HG03575 (cell line): Measurements from ENCODE around the gene CDKN1C.
"Not testable (repeated sequence)": the region's sequence is repeated elsewhere in the genome, so short reads cannot be mapped to it uniquely, and the experiment has no call there.

Experiments used
- ATAC-seq: cut with Tn5 transposase; IDR thresholded peaks from one replicate; pipeline ENCODE4 v1.9.1; 2021; ENCODE audit not compliant: unreplicated experiment, insufficient number of reproducible peaks, low FRiP score; ENCODE audit errors: extremely low read depth

Gene CDKN1C

GRCh38 chr11:2911088-2911784 lies 25.7 kb upstream of the CDKN1C start:
- ATAC-seq, result no peak

DNA sequence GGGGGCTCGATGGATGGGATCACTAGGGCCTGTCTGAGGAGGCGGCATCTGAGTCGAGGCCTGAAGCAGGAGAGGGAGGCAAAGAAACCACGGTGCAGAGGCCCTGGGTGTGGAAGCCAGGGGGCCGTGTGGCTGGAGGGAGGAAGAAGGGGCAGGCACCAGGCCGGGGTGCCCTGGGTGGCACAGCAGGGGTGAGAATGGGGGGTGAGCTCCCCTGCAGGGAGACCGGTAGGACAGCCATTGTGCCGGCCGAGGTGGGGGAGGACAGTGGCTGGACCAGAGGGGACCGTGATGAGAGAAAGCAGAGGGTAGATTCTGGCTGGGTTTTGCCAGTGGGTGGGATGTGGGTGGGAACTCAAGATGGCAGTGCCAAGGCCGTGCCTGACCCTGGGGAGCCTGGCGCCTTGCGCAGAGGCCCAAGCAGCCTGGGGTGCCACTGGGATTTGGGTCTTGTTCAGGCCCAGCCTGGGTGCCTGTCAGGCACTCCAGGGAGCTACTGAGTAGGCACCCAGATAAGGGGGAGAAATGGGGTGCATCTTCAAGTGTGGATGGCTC lies 24.9 kb upstream of the CDKN1C start:
- ATAC-seq, result no peak

GRCh38 chr11:2909133-2909902 lies 23.7 kb upstream of the CDKN1C start:
- ATAC-seq, result no peak

DNA sequence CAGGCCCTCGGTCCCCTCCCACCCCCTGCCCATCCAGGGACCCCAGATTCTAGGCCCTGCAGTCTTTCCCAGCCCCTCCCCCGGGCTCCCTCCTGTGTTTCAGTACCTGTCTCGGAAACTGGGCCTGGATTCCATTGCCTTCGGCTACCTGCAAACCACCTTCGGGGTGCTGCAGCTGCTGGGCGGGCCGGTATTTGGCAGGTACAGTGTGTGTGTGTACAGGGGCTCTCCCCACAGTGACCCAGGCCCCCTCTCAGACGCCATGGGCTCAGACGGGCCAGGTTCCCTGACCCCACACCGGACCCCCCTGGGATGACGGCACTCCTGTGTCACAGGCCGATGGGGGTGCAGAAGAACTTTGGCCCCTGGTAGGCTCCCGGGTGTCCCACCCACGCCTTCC lies 22.6 kb upstream of the CDKN1C start:
- no peak for ATAC-seq

GRCh38 chr11:2905299-2905698 lies 19.7 kb upstream of the CDKN1C start:
- ATAC-seq, result not testable (repeated sequence)

- no peak for ATAC-seq
Observed at GRCh38 chr11:2904153-2905052, 18.8 kb upstream of the CDKN1C start.

GRCh38 chr11:2903672-2904011 lies 18.1 kb upstream of the CDKN1C start:
- ATAC-seq, result no peak

GRCh38 chr11:2902784-2903671 lies 17.5 kb upstream of the CDKN1C start:
- ATAC-seq, result no peak

DNA sequence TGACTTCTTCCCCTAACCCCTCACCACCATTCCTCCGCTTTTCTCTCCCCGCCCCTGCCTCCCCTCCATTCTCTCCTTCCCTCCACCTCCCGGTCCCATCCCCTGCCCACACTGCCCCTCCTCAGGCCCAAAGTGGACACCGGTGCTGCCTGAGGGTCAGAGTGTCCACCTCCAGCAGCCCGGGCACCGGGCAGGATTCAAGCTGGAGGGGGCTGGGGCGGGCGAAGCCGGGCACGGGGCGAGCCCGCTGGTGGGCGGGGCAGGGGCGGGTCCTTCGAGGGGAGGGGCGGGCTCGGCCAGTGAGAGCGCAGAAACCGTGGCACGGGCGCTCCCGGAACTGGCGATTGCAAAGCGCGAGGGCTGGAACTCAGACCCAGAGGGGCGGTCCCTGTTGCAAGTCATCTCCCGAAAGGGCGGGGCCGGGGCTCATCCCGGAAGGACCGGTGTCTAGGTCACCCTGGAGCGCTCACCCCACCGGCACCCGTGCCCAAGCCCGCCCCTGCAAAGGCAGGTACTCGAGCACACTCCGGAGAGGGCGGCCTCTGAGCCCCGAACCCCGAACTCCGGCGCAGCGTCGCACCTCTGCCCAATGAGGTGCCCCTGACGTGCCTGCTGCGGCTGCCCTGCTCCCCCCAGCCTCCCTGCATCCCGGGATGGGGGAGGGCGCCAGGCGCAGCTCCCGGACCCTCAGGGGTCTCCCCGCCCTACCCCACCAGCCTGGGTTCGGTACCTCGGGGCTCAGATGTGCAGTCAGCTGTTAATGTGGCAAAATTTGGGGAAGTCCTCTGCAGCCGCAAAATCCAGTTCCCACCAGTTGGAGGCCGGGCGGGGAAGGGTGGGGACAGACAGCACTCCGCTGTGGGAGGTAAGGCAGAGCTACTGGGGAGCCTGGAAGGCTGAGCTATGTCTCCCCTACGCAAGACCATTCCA lies 16.5 kb upstream of the CDKN1C start:
- ATAC-seq, result no peak

DNA sequence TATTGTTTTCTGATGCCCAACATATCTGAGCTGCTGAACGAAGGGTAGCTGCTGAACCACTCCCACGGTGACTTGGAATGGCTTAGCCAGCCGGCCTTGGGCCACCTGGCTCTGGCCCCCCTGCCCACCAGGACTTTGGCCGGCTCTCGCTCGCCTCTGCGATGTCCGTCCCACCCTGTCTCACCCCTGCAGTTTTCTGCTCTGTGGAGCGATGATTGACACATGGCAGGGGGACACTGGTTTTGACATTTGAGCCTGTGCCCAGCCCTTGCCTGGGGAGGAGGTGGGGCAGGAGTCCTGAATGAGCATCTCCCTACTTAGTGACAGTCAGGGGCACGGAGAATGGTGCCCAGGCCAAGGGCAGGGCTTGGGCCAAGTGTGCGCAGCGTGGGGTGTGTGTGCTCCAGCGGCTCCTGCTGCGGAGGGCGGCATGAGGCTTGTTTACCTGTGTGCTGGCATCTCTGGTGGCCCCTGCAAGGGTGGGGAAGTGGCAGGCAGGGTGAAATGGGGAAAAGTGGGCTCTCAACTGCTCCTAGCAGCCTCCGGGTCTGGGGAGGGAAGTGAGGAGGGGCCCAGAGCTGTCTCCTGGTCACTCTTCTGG lies 15.7 kb upstream of the CDKN1C start:
- no peak for ATAC-seq

GRCh38 chr11:2899080-2899783 lies 13.7 kb upstream of the CDKN1C start:
- ATAC-seq, result no peak

GRCh38 chr11:2898366-2899079 lies 12.9 kb upstream of the CDKN1C start:
- no peak for ATAC-seq

DNA sequence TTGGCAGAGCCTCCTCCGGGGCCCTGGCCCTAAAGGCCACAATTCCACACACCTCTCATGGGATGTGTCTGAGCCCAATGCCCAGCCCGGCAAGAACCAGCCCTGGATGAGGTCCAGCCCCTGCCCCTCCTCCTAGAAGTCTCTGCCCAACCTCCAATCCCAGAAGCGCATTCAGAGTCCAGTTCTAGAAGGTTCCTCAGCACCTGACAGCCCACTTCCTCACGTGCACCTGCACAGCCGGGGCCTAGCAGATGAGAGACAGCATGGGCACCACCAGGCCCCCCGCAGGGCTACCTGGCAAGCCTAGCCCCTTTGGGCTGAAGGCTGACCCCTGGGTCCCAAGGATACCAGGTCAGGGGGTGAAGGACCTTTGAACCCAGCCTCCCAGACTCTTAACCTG lies 11.5 kb upstream of the CDKN1C start:
- ATAC-seq, result no peak

DNA sequence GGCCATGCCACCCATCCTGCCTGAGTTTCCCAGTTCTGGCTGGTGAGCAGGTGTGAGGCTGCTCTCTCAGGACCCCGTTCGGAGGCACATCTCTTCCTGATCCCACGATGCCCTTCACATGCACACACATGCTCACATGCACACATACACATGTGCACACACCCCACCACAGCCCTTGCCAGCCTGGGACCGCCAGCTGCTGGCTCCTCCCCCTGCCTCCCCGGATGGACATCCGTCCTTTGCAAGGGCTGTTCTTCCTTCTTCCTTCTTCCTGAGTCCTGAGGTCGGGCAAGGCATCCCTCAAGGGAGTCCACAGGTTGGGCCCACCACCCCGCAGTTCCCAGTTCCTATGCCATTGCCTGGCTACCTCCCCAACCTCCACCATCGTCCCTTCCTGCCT lies 10.5 kb upstream of the CDKN1C start:
- no peak for ATAC-seq

- ATAC-seq, result no peak
Observed at GRCh38 chr11:2893935-2894334, 8.4 kb upstream of the CDKN1C start.

DNA sequence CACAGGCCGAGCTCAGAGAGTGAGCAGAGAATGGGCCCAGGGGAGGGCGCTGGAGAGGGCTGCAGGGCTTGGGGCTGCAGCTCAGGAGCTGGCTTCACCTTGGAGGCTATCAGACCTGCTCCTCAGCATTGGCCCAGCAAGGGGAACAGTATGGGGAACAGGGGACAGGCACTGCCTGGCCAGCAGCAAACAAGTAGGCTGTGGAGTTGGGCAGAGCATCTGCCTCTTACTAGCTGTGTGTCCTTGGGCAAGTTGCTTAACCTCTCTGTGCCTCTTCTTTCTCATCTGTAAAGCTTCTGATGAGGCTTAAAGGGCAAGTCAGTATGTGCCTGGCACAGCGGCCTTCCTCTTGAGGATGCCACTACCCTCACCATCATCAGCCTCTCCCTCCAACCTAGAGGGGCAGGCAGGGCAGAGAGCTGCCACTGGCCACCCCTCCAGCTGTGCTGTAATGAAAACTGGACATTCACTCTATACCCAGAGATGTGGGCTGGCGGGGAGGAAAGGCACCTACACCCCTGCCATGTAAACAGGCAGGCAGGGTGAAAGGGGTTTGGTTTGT lies 7.5 kb upstream of the CDKN1C start:
- ATAC-seq, result no peak
